ENCODE data around the gene MAFB.
"Not testable (repeated sequence)": the region's sequence is repeated elsewhere in the genome, so short reads cannot be mapped to it uniquely, and the experiment has no call there.

The MAFB gene

GRCh38 chr20:40689100-40689942 lies at the start of gene MAFB:
Gene MAFB, minus strand, starts transcription at chr20:40689236. Its CDS starts 386 bp downstream, at chr20:40688850.
- DNase-seq: no peak

- DNase-seq: not testable (repeated sequence)
These were observed 47.4 kb upstream of the MAFB start for GRCh38 chr20:40736468-40736867.

DNA sequence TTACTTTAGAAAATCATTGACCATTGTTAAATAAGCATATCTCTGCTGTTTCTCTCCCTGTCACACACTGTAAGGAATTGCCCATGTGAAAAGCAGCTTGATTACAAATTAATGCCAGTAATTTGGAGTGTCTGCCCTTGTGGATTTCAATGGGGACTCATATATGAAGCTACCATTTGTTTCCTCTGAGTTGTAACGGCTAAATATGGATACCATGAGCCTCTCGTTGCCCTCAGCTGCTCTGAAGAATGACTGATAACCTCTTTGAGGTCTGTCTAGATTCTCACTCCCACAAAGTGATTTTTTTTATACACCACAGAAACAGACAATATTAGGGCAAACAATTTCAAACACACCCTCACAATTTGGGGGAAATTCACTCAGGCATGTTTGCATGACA lies 40.0 kb upstream of the MAFB start:
- no peak for DNase-seq

- DNase-seq: no peak
These were observed 39.4 kb upstream of the MAFB start for GRCh38 chr20:40728470-40728869.

GRCh38 chr20:40727960-40728359 lies 38.9 kb upstream of the MAFB start:
- no peak for DNase-seq

GRCh38 chr20:40726776-40727175 lies 37.7 kb upstream of the MAFB start:
- no peak for DNase-seq

DNA sequence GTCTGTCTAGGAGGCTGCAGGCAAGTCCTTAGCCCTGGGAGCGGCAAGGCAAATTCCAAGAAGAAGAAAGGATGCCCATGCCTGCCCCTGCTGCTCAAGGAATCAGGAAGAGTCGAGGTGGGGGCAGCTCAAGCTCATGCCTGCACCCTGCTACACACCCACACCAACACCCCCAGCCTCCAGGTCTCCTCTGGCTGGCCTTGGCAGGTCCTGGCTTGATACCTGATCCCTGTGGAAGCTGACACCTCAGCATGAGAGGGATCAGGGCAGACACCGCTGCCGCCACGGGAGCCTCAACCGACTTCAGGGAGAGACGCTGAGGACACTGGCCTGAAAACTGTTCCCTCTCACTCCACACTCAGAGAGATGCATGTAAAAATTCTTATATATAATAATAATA lies 35.5 kb upstream of the MAFB start:
- DNase-seq: no peak

DNA sequence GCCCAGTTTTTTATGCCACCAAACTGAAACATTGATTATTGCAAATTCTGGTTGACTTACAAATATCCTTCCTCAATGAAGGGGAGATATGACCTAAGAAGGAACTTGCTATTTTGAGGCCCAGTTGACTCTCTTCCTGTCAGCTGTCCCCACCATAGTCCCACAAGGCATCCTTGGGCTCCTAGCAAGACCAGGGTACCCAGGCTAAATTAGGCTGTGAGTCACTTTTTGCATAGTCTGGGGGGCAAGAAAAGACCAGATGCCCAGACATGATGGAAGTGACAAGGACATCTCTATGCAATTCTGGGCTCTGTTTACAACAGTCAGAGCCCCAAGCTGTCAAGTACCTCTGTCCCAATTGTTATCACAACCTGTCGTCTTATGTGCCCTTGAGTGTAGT lies 31.8 kb upstream of the MAFB start:
- no peak for DNase-seq

DNA sequence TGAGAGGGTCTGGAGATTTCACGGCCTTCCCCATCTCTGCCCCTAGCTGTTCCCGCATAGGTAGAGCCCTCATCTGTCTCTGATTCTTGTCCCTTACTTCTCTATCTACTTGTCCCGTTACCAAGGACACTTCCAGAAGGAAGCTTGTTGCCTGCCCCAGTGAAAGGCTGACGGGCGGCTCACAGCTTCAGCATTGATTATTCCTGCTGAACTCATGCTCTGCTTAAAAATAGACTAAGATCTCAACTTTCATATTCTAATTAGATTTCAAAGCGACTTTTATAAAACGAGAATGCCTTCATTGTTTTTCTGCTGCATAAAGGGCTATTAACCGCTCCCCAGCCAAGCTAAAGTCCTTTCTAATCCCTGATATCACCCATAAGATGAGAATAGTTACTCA lies 31.1 kb upstream of the MAFB start:
- DNase-seq: no peak

GRCh38 chr20:40718982-40719729 lies 30.1 kb upstream of the MAFB start:
- DNase-seq: no peak

DNA sequence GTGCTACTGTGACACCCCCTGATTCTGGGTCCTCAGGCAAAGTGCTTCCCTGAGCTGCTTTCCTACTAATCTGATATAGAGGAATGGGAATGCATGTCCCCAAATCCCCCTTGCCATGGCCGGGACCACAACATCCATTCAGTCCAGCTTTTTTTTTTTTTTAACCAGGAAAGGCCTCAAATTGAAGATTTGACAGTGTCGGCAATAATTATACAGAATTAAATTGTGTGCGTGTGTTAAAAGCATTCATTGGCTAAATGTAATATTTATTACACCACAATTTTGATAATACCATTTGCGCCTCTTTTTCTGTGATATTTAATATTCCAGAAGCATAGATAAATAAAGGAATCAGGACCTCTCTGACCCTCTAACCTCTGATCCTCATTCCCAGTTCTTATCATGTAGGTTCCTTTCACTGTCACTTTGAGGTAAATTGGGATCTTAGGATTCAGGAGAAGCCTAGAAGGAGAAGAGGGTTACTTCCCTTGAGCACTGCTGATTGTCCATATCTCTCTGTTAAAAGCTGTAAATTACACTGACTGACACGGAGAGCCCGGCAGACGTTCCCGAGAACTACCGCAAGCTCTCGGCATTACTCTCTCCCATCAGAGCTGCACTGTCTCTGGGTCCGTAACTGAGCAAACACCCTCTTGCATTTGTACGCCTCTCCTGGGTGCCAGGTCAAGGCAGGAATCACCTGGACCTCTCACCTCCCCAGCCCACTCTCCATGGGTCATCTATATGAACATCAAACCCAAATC lies 29.4 kb upstream of the MAFB start:
- no peak for DNase-seq

- no peak for DNase-seq
These were observed 28.4 kb upstream of the MAFB start for GRCh38 chr20:40717343-40717865.

- DNase-seq: no peak
These were observed 26.5 kb upstream of the MAFB start for GRCh38 chr20:40715491-40715890.

- no peak for DNase-seq
These were observed 25.9 kb upstream of the MAFB start for GRCh38 chr20:40714916-40715315.

DNA sequence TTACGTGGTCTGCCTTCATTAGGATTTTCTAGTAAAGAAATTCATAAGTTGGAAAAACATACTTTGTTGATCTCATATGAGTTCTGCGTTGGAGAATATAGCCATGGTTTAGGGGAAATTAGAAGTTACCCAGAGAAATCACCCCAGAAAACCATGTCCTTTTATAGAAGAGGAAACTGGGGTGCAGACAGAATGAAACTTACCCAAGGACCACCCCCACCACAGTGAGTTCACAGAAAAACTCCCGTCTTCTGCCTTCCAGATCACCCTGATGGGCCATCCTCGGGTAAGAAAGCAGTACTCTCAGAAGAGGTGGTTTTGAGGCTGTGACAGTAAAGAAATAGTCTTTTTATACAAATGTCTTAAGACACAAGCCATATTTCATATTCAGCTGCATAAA lies 25.1 kb upstream of the MAFB start:
- no peak for DNase-seq

DNA sequence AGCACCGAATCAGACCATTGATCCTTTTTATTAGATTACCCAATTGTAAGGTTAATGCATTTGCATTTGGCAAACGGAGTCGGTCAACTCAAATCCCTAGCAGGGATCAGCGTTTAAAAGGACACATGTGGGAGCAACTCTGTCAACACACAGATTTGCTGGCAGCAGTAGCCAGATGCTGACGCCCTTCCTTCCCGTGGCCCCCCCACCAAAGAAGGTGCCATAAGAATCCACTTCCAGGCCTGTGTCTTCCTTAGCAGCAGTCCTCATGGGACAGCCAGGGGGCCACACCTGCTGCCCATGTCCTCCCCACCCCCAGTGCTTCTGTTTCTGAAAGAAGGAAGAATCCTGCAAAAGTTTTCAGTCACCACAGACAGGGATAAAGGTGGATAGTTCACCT lies 24.5 kb upstream of the MAFB start:
- DNase-seq: no peak

- DNase-seq: no peak
These were observed 22.0 kb upstream of the MAFB start for GRCh38 chr20:40711079-40711478.

DNA sequence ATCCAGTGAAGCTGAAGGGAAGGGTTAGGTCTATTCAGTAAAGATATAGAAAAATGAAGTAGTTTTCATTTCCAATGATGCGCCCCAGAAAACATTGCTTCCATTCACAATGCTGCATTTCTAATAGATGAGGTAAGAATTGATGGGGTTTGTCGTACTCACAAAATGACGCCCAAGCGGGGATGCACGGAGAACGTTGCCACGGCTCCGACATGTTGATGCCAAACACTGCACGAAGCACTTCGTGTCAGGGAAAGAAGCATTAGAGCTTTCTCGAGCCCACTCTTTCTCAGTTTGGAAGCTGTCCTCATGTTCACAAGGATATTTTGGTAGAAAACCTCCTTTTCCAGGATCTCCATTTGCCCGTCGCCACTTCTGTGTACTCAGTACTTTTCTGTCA lies 21.6 kb upstream of the MAFB start:
- DNase-seq: no peak

GRCh38 chr20:40706977-40707582 lies 18.0 kb upstream of the MAFB start:
- no peak for DNase-seq

DNA sequence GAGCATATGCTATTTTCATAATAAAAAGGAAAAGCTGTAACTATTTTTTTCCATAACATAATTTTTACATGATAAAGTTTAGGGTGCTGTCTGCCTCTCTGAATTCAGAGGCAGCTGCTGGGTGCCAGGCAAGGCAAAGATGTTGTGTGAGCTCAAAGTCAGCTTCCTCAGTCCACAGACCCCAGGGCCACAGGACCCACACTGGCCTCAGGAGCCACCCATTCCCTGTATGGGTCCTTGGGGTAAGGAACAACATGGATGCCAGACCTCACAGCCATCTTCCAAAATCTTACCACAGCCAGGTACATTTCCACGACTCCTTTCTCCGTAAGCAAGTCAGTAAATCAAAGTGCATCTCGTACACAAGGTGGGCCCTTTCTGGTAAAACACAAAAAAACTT lies 16.4 kb upstream of the MAFB start:
- no peak for DNase-seq

GRCh38 chr20:40704828-40705227 lies 15.8 kb upstream of the MAFB start:
- no peak for DNase-seq

DNA sequence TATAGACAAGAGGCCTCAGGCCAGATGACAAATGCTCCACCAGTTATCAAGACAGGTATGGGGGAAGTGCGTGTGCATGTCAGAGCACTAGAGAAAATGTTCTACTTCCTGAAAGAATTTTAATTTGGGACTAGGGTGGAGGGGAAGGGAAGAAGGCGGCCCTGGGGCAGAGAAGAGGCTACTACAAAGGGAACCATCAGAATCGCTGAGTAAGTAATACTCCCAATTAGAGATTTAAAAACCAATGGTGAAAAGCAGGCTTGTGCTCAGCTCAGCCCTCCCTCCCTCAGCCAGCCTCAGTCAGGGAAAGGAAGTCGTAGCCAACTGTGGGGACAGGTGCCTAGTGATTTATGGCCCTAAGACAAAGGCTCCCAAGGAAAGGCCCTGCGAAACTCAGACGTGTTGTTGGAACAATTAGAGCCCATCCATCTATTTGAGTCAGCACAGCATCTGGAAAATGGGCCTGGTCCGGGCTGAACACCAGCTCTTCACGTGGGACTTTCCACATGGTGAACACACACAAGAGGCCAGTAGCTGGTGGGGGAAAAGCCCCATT lies 15.0 kb upstream of the MAFB start:
- no peak for DNase-seq

DNA sequence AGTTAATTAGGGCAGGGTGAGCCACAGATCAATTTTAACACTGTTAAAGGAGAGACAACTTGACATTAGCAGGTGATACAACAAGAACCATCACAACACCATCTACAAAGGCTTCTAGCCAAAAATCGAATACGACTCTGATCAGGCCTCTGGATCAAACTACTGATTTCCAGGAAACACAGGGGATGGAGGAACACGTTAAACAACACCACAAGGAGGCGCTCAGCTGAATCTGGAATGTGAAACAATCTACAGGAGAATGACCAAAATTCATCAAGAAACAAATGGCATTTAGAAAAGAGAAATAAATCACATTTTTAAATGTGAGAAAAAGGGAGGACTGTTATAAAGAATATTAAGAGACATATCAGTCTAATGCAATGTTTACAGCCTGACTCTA lies 13.5 kb upstream of the MAFB start:
- DNase-seq: no peak

All from activated CD4-positive, CD25-positive, alpha-beta regulatory T cell treated with anti-CD3 and anti-CD28 coated beads, Interleukin-2, amount 50 U/mL, for 72 hours (primary cell).